ENCODE results near the gene SERPINA5. TPM values are rescaled to one million over a fixed set of nuclear protein-coding genes. Genes with fewer than 3 reads are reported as not detected.

Gene SERPINA5
- total RNA-seq, 1 experiment from 2014 or later = 2.2 TPM

GRCh38 chr14:94564381-94564780 is 16.8 kb upstream of the SERPINA5 start:
- TF ChIP-seq CTCF (IDR thresholded peaks at IDR 0.05; ENCODE audit: insufficient read depth in 1 of 2, low read depth in 1 of 2, low read length in 1 of 2, severe bottlenecking in 1 of 2, unreplicated experiment in 1 of 2) = no peak

GRCh38 chr14:94568186-94568585 is 13.0 kb upstream of the SERPINA5 start:
- no peak for DNase-seq
- no peak for TF ChIP-seq CTCF (IDR thresholded peaks at IDR 0.05; ENCODE audit: insufficient read depth in 1 of 2, low read depth in 1 of 2, low read length in 1 of 2, severe bottlenecking in 1 of 2, unreplicated experiment in 1 of 2)
- Mint-ChIP-seq H3K27ac (ENCODE audit: unreplicated experiment) (no peak overlapping the region), H3K36me3 (ENCODE audit: insufficient read depth, unreplicated experiment) (no peaks in the 10 kb centered on the region), H3K4me1 (ENCODE audit: low read depth, unreplicated experiment) (peaks cover 7% of the 10 kb centered on the region), H3K9me3 (ENCODE audit: unreplicated experiment) (no peaks in the 10 kb centered on the region), H3K27me3 (ENCODE audit: insufficient read depth, unreplicated experiment) (no peaks in the 10 kb centered on the region), H3K4me3 (ENCODE audit: unreplicated experiment) (no peak overlapping the region)
- H3K4me3 ChIP-seq (ENCODE audit: low read depth, low read length) = no peak overlapping the region
- H3K36me3 ChIP-seq (ENCODE audit: control insufficient read depth, insufficient read depth, low read length) = no peaks in the 10 kb centered on the region
- CTCF ChIA-PET = no interaction called here
- no peaks in the 10 kb centered on the region for H3K27me3 ChIP-seq (replicated peaks; ENCODE audit: control insufficient read depth, insufficient read depth, low read length)
- no TSS peak for BruUV-seq (replicated peaks)
- POLR2A ChIA-PET = no interaction called here
- H3K4me1 ChIP-seq = peaks cover 18% of the 10 kb centered on the region
- H3K9me3 ChIP-seq = no peaks in the 10 kb centered on the region
- intact Hi-C loops (cut with micrococcal nuclease; ENCODE audit: unreplicated experiment) = no loop called here

More at GRCh38 chr14:94564381-94564780, 16.8 kb upstream of the SERPINA5 start:
- Mint-ChIP-seq H3K27me3 (ENCODE audit: insufficient read depth, unreplicated experiment) (no peaks in the 10 kb centered on the region), H3K9me3 (ENCODE audit: unreplicated experiment) (no peaks in the 10 kb centered on the region), H3K4me3 (ENCODE audit: unreplicated experiment) (no peak overlapping the region), H3K36me3 (ENCODE audit: insufficient read depth, unreplicated experiment) (no peaks in the 10 kb centered on the region), H3K27ac (ENCODE audit: unreplicated experiment) (no peak overlapping the region), H3K4me1 (ENCODE audit: low read depth, unreplicated experiment) (no peaks in the 10 kb centered on the region)
- Histone ChIP-seq H3K27me3 (replicated peaks; ENCODE audit: control insufficient read depth, insufficient read depth, low read length) (no peaks in the 10 kb centered on the region), H3K9me3 (no peaks in the 10 kb centered on the region), H3K4me3 (ENCODE audit: low read depth, low read length) (no peak overlapping the region), H3K36me3 (ENCODE audit: control insufficient read depth, insufficient read depth, low read length) (no peaks in the 10 kb centered on the region), H3K4me1 (peaks cover 12% of the 10 kb centered on the region)
- BruUV-seq (replicated peaks) = no TSS peak
- no peak for DNase-seq
- CTCF ChIA-PET = no interaction called here
- intact Hi-C loops (cut with micrococcal nuclease; ENCODE audit: unreplicated experiment) = no loop called here
- POLR2A ChIA-PET = no interaction called here

GRCh38 chr14:94569381-94570001 is 11.7 kb upstream of the SERPINA5 start:
- intact Hi-C loops (cut with micrococcal nuclease; ENCODE audit: unreplicated experiment) = no loop called here
- no peak for TF ChIP-seq CTCF (IDR thresholded peaks at IDR 0.05; ENCODE audit: insufficient read depth in 1 of 2, low read depth in 1 of 2, low read length in 1 of 2, severe bottlenecking in 1 of 2, unreplicated experiment in 1 of 2)
- H3K27me3 ChIP-seq (replicated peaks; ENCODE audit: control insufficient read depth, insufficient read depth, low read length) = no peaks in the 10 kb centered on the region
- H3K4me3 ChIP-seq (ENCODE audit: low read depth, low read length) = no peak overlapping the region
- ChIA-PET CTCF (no interaction called here), POLR2A (no interaction called here)
- no peak for DNase-seq
- no peaks in the 10 kb centered on the region for H3K9me3 ChIP-seq
- Mint-ChIP-seq H3K27me3 (ENCODE audit: insufficient read depth, unreplicated experiment) (no peaks in the 10 kb centered on the region), H3K4me1 (ENCODE audit: low read depth, unreplicated experiment) (peaks cover 7% of the 10 kb centered on the region), H3K9me3 (ENCODE audit: unreplicated experiment) (no peaks in the 10 kb centered on the region), H3K27ac (ENCODE audit: unreplicated experiment) (no peak overlapping the region), H3K4me3 (ENCODE audit: unreplicated experiment) (no peak overlapping the region), H3K36me3 (ENCODE audit: insufficient read depth, unreplicated experiment) (no peaks in the 10 kb centered on the region)
- peaks cover 26% of the 10 kb centered on the region for H3K4me1 ChIP-seq
- BruUV-seq (replicated peaks) = no TSS peak
- no peaks in the 10 kb centered on the region for H3K36me3 ChIP-seq (ENCODE audit: control insufficient read depth, insufficient read depth, low read length)
